SU-DHL-6 (cell line): ENCODE results near the gene ARL11.

Experiments
- H2AFZ ChIP-seq: fragments of 200-600 bp; sonication (generic); 2 replicates; pipeline ENCODE4 v1.6.1; 2014; ENCODE audit warnings: low read depth, mild to moderate bottlenecking, moderate library complexity, mixed read lengths, antibody characterized with exemption, low read length; ENCODE audit not compliant: severe bottlenecking
- H3F3A ChIP-seq: fragments of 200-600 bp; shearing (Covaris generic); 2 replicates; pipeline ENCODE4 v1.6.0; 2016; ENCODE audit warnings: antibody characterized with exemption, mild to moderate bottlenecking; ENCODE audit not compliant: insufficient read depth
- H3K27ac ChIP-seq: fragments of 200-600 bp; sonication (generic); 2 replicates; pipeline ENCODE4 v1.5.1; 2016; ENCODE audit warnings: low read depth, mild to moderate bottlenecking, low read length, moderate library complexity, mixed read lengths
- H3K27me3 ChIP-seq: fragments of 200-600 bp; sonication (generic), shearing (Covaris generic); 2 replicates; pipeline ENCODE4 v1.6.0; 2014; ENCODE audit warnings: mild to moderate bottlenecking, low read length
- H3K36me3 ChIP-seq: fragments of 200-600 bp; sonication (generic); 2 replicates; pipeline ENCODE4 v1.6.1; 2014; ENCODE audit warnings: mild to moderate bottlenecking, low read length, mixed read lengths
- H3K4me2 ChIP-seq: fragments of 300-600, 200-600 bp; shearing (Covaris generic), sonication (generic); 2 replicates; pipeline ENCODE4 v1.6.0; 2014; ENCODE audit warnings: low read length, low read depth, mild to moderate bottlenecking; ENCODE audit not compliant: poor library complexity, severe bottlenecking
- H3K4me3 ChIP-seq: fragments of 200-600 bp; sonication (generic); 2 replicates; pipeline ENCODE4 v1.5.1; 2014; ENCODE audit warnings: antibody characterized with exemption, low read length, mild to moderate bottlenecking, mixed read lengths; ENCODE audit not compliant: insufficient read depth, poor library complexity, severe bottlenecking
- H3K79me2 ChIP-seq: fragments of 200-600 bp; sonication (generic); 2 replicates; pipeline ENCODE4 v1.6.1; 2014; ENCODE audit warnings: mild to moderate bottlenecking, low read length, moderate library complexity; ENCODE audit not compliant: insufficient read depth
- H3K9ac ChIP-seq: fragments of 200-600 bp; sonication (generic); 2 replicates; pipeline ENCODE4 v1.7.0; 2014; ENCODE audit warnings: mild to moderate bottlenecking, low read length
- H3K9me2 ChIP-seq: fragments of 200-600 bp; sonication (generic); replicated peaks from 2 replicates; pipeline ENCODE4 v1.6.1; 2014; ENCODE audit warnings: low read length; ENCODE audit not compliant: insufficient read depth
- H3K9me3 ChIP-seq: fragments of 200-600 bp; sonication (generic); 2 replicates; pipeline ENCODE4 v1.6.1; 2014; ENCODE audit warnings: low read length, mixed read lengths; ENCODE audit not compliant: insufficient read depth
- H4K20me1 ChIP-seq: fragments of 200-600 bp; sonication (generic); 2 replicates; pipeline ENCODE4 v1.6.1; 2014; ENCODE audit warnings: low read depth, mild to moderate bottlenecking, antibody characterized with exemption, low read length, moderate library complexity, mixed read lengths
- CTCF ChIP-seq: fragments of 200-600 bp; sonication (generic); IDR thresholded peaks from one replicate; pipeline ENCODE4 v1.5.1; 2017; ENCODE audit warnings: antibody characterized with exemption, mild to moderate bottlenecking, low read length, moderate library complexity; ENCODE audit not compliant: insufficient read depth, poor library complexity, severe bottlenecking
- EZH2phosphoT487 ChIP-seq: fragments of 200-600 bp; sonication (generic), shearing (Covaris generic); conservative IDR thresholded peaks from 2 replicates; pipeline ENCODE4 v1.6.1; 2018; ENCODE audit warnings: mild to moderate bottlenecking, antibody characterized with exemption, low read length, moderate library complexity, mixed read lengths

Gene ARL11

GRCh38 chr13:49638744-49639072 is 10.4 kb downstream of the ARL11 start:
- Histone ChIP-seq H3K36me3 (no peaks in the 10 kb centered on the region), H4K20me1 (no peaks in the 10 kb centered on the region), H3K9me2 (no peaks in the 10 kb centered on the region)

DNA sequence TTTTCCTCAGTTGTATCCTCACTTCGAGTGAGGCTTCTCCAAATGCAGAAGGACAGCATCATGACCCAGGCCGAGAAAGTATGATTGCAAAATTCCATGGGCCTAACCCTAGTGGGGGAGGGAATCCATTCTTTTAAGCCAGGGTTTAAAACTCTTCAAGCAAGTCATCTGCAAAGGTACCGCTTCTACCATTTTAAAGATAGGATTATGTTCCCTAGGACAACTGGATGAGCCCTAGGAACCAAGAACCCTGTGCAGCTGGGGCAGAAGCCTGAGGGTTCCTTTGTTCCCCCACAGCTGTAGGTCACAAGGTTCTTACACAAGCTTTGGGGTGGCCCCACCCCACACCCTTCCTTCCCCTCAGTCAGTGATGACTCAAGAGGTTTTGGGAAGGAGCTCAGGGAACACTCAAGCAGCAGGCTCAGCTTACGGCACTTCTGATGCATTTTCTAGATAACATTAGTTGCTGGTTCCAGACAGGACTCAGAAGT is 13.5 kb downstream of the ARL11 start:
- no peak overlapping the region for H3K27ac ChIP-seq
- H3K27me3 ChIP-seq = no peaks in the 10 kb centered on the region
- TF ChIP-seq CTCF (no peak), EZH2phosphoT487 (no peak)
- H3K36me3 ChIP-seq = no peaks in the 10 kb centered on the region
- H3F3A ChIP-seq = no peaks in the 10 kb centered on the region
- no peaks in the 10 kb centered on the region for H4K20me1 ChIP-seq
- no peak overlapping the region for H3K9ac ChIP-seq
- H3K4me3 ChIP-seq = no peak overlapping the region
- H3K4me2 ChIP-seq = no peak overlapping the region
- no peaks in the 10 kb centered on the region for H3K9me3 ChIP-seq
- no peak overlapping the region for H2AFZ ChIP-seq
- H3K9me2 ChIP-seq = no peaks in the 10 kb centered on the region
- no peaks in the 10 kb centered on the region for H3K79me2 ChIP-seq

More at GRCh38 chr13:49638744-49639072, 10.4 kb downstream of the ARL11 start:
- no peak overlapping the region for H2AFZ ChIP-seq
- no peaks in the 10 kb centered on the region for H3K27me3 ChIP-seq
- no peaks in the 10 kb centered on the region for H3K9me3 ChIP-seq
- H3K27ac ChIP-seq = no peak overlapping the region
- H3K9ac ChIP-seq = no peak overlapping the region
- no peak for TF ChIP-seq CTCF
- no peak for TF ChIP-seq EZH2phosphoT487
- H3F3A ChIP-seq = no peaks in the 10 kb centered on the region
- H3K79me2 ChIP-seq = 0 out of 2 replicates have a peak, but pooled peaks cover 4% of the 10 kb centered on the region
- no peak overlapping the region for H3K4me2 ChIP-seq
- no peak overlapping the region for H3K4me3 ChIP-seq

DNA sequence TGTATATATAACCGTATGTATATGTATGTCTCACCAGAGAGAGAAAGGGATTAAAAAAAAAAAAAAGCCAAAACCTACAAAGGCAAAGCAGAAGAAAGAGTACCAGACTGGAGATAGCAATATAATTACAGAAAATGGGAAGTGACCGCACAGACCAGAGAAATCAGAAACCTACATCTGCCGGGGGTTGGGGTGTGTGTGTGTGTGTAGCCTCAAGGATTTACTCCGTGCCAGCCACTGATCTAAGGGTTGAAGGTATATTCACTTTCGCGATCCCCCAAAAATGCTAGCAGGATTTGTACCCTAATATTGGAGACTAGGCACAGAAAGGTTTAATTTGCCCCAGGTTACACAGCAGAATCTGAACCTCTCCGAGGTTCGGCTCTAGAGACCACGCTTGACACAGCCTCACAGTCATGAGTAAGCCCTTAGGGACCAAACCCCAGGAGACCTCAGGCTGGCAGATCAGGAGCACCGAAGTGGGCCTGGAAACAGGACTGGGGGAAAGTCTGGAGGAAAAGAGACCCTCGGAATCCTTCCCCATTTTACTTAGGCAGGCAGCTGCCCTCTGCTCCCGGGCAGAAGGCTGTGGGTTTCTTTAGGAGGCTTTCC is 14.8 kb downstream of the ARL11 start:
- Histone ChIP-seq H3K9ac (no peak overlapping the region), H3K4me2 (peak overlapping the region; percentile 13)

More for the DNA sequence above, 14.8 kb downstream of the ARL11 start:
- H3K9me3 ChIP-seq = no peaks in the 10 kb centered on the region
- TF ChIP-seq CTCF (no peak), EZH2phosphoT487 (no peak)
- no peaks in the 10 kb centered on the region for H3K27me3 ChIP-seq
- H2AFZ ChIP-seq = no peak overlapping the region
- H3K36me3 ChIP-seq = no peaks in the 10 kb centered on the region
- no peak overlapping the region for H3K4me3 ChIP-seq
- H3K9me2 ChIP-seq = no peaks in the 10 kb centered on the region
- no peaks in the 10 kb centered on the region for H3K79me2 ChIP-seq
- no peak overlapping the region for H3K27ac ChIP-seq
- no peaks in the 10 kb centered on the region for H4K20me1 ChIP-seq
- H3F3A ChIP-seq = no peaks in the 10 kb centered on the region
